ENCODE data around the gene LRRTM4. TPM values are rescaled to one million over a fixed set of nuclear protein-coding genes. Genes with fewer than 3 reads are reported as not detected.

The LRRTM4 gene
- polyA plus RNA-seq, 1 of the 3 experiments (the other 2 are of a cell fraction), result 0.10 TPM

- Histone ChIP-seq H3K9ac (no peak overlapping the region), H3K4me3 (ENCODE audit: low read depth in 2 of 2, low read length in 1 of 2) (no peak overlapping the region), H3K9me3 (no peaks in the 10 kb centered on the region), H3F3A (replicated peaks; ENCODE audit: insufficient read depth) (no peaks in the 10 kb centered on the region), H3K36me3 (replicated peaks in 1 of 2; ENCODE audit: control insufficient read depth in 1 of 2, insufficient read depth in 2 of 2, low read length in 1 of 2) (no peaks in the 10 kb centered on the region), H4K20me1 (ENCODE audit: insufficient read depth) (no peaks in the 10 kb centered on the region), H3K4me2 (no peak overlapping the region), H3K27ac (ENCODE audit: low read depth in 2 of 2, low read length in 1 of 2) (no peak overlapping the region), H3K79me2 (ENCODE audit: insufficient read depth) (no peaks in the 10 kb centered on the region), H3K9me2 (no peaks in the 10 kb centered on the region), H3K27me3 (ENCODE audit: insufficient read depth) (no peaks in the 10 kb centered on the region), H3K4me1 (ENCODE audit: control insufficient read depth in 1 of 2, insufficient read depth in 2 of 2, low read depth in 1 of 2, low read length in 1 of 2) (no peaks in the 10 kb centered on the region), H2AFZ (ENCODE audit: low read depth) (no peak overlapping the region)
- 48% methylated on average over 5 of the region's 5 CpGs for WGBS (ENCODE audit: low lambda C conversion rate)
- DNase-seq, result no peak
- ChIA-PET POLR2A (no interaction called here), CTCF (no interaction called here)
- no peak for TF ChIP-seq GABPA (IDR thresholded peaks at IDR 0.05; ENCODE audit: low read depth)
- TF ChIP-seq FOXM1 (IDR thresholded peaks at IDR 0.05; ENCODE audit: low read depth), result no peak
- TF ChIP-seq EP300 (IDR thresholded peaks at IDR 0.05; ENCODE audit: borderline replicate concordance in 1 of 2, low read depth in 1 of 2, low read length in 1 of 2), result no peak
- no peak for TF ChIP-seq FOXJ3 (CRISPR knock-in tag; IDR thresholded peaks at IDR 0.05)
- TF ChIP-seq YY1 (IDR thresholded peaks at IDR 0.05; ENCODE audit: low read depth), result no peak
- TF ChIP-seq RFX5 (IDR thresholded peaks at IDR 0.05; ENCODE audit: low read length), result no peak
Observed at GRCh38 chr2:77192811-77193289, 329.3 kb downstream of the LRRTM4 start.

- H2AFZ ChIP-seq (ENCODE audit: low read depth), result no peak overlapping the region
- H3K4me2 ChIP-seq, result no peak overlapping the region
- DNase-seq, result no peak
Observed at GRCh38 chr2:77191665-77192064, 330.5 kb downstream of the LRRTM4 start.

GRCh38 chr2:77190721-77191346 is 331.3 kb downstream of the LRRTM4 start:
- Histone ChIP-seq H3K4me3 (ENCODE audit: low read depth in 2 of 2, low read length in 1 of 2) (no peak overlapping the region), H2AFZ (ENCODE audit: low read depth) (no peak overlapping the region), H3K36me3 (replicated peaks in 1 of 2; ENCODE audit: control insufficient read depth in 1 of 2, insufficient read depth in 2 of 2, low read length in 1 of 2) (no peaks in the 10 kb centered on the region), H3K9ac (no peak overlapping the region), H3K9me2 (no peaks in the 10 kb centered on the region), H4K20me1 (ENCODE audit: insufficient read depth) (no peaks in the 10 kb centered on the region), H3K27me3 (ENCODE audit: insufficient read depth) (no peaks in the 10 kb centered on the region), H3K79me2 (ENCODE audit: insufficient read depth) (no peaks in the 10 kb centered on the region), H3F3A (replicated peaks; ENCODE audit: insufficient read depth) (no peaks in the 10 kb centered on the region), H3K9me3 (no peaks in the 10 kb centered on the region), H3K4me2 (no peak overlapping the region), H3K27ac (ENCODE audit: low read depth in 2 of 2, low read length in 1 of 2) (no peak overlapping the region), H3K4me1 (ENCODE audit: control insufficient read depth in 1 of 2, insufficient read depth in 2 of 2, low read depth in 1 of 2, low read length in 1 of 2) (no peaks in the 10 kb centered on the region)
- ChIA-PET POLR2A (no interaction called here), CTCF (no interaction called here)
- WGBS (ENCODE audit: low lambda C conversion rate), result 38% methylated on average over 2 of the region's 2 CpGs
- DNase-seq, result no peak
- TF ChIP-seq CTCF (IDR thresholded peaks at IDR 0.05), result no peak
- TF ChIP-seq RFX5 (IDR thresholded peaks at IDR 0.05; ENCODE audit: low read length), result no peak
- no peak for TF ChIP-seq CHD2 (IDR thresholded peaks at IDR 0.05; ENCODE audit: low read length, partially characterized antibody)
- TF ChIP-seq NRF1 (IDR thresholded peaks at IDR 0.05; ENCODE audit: low read depth, low read length), result no peak
- no peak for TF ChIP-seq SIN3A (IDR thresholded peaks at IDR 0.05; ENCODE audit: borderline replicate concordance, low read depth, low read length)
- TF ChIP-seq GATA2 (CRISPR knock-in tag; IDR thresholded peaks at IDR 0.05), result no peak
- TF ChIP-seq FOSL2 (IDR thresholded peaks at IDR 0.05; ENCODE audit: borderline replicate concordance, low read depth), result no peak
- TF ChIP-seq ZBTB33 (IDR thresholded peaks at IDR 0.05; ENCODE audit: borderline replicate concordance, low read depth), result no peak
- no peak for TF ChIP-seq JUND (IDR thresholded peaks at IDR 0.05)

More at GRCh38 chr2:77191665-77192064, 330.5 kb downstream of the LRRTM4 start:
- H4K20me1 ChIP-seq (ENCODE audit: insufficient read depth), result no peaks in the 10 kb centered on the region
- no peaks in the 10 kb centered on the region for H3F3A ChIP-seq (replicated peaks; ENCODE audit: insufficient read depth)
- H3K27me3 ChIP-seq (ENCODE audit: insufficient read depth), result no peaks in the 10 kb centered on the region
- ChIA-PET POLR2A (no interaction called here), CTCF (no interaction called here)
- H3K9me3 ChIP-seq, result no peaks in the 10 kb centered on the region
- TF ChIP-seq TCF12 (IDR thresholded peaks at IDR 0.05) (no peak), TEAD4 (IDR thresholded peaks at IDR 0.05; ENCODE audit: borderline replicate concordance, insufficient read depth) (no peak), GATA2 (CRISPR knock-in tag; IDR thresholded peaks at IDR 0.05) (no peak), PBX3 (IDR thresholded peaks at IDR 0.05) (no peak), RFX5 (IDR thresholded peaks at IDR 0.05; ENCODE audit: low read length) (no peak), TAF1 (IDR thresholded peaks at IDR 0.05; ENCODE audit: borderline replicate concordance, low read depth, low read length) (no peak)
- no peaks in the 10 kb centered on the region for H3K36me3 ChIP-seq (replicated peaks in 1 of 2; ENCODE audit: control insufficient read depth in 1 of 2, insufficient read depth in 2 of 2, low read length in 1 of 2)
- no peaks in the 10 kb centered on the region for H3K4me1 ChIP-seq (ENCODE audit: control insufficient read depth in 1 of 2, insufficient read depth in 2 of 2, low read depth in 1 of 2, low read length in 1 of 2)
- H3K9me2 ChIP-seq, result no peaks in the 10 kb centered on the region
- no peak overlapping the region for H3K27ac ChIP-seq (ENCODE audit: low read depth in 2 of 2, low read length in 1 of 2)
- WGBS (ENCODE audit: low lambda C conversion rate), result 48% methylated on average over 1 of the region's 1 CpG
- no peaks in the 10 kb centered on the region for H3K79me2 ChIP-seq (ENCODE audit: insufficient read depth)
- no peak overlapping the region for H3K4me3 ChIP-seq (ENCODE audit: low read depth in 2 of 2, low read length in 1 of 2)
- H3K9ac ChIP-seq, result no peak overlapping the region

Measured in SK-N-SH (cell line).